Activated CD8-positive, alpha-beta T cell treated with anti-CD3 and anti-CD28 coated beads for 36 hours (primary cell): ENCODE data around the gene CSTF1. TPM values are rescaled to one million over a fixed set of nuclear protein-coding genes. Genes with fewer than 3 reads are reported as not detected.
"Not testable (repeated sequence)": the region's sequence is repeated elsewhere in the genome, so short reads cannot be mapped to it uniquely, and the experiment has no call there.

Source experiments
- ATAC-seq: fragments of 200-7000 bp; cut with Tn5 transposase; one replicate; pipeline ENCODE4 v1.10.0; 2021; ENCODE audit warnings: mild to moderate bottlenecking, moderate library complexity
- CTCF ChIA-PET: fragments of 350-600 bp; sonication (Branson Sonifier 250); formaldehyde crosslinking; loops from one replicate; lab custom pipeline; 2021; ENCODE audit warnings: antibody characterized with exemption; lab: Charles Lee
- POLR2A ChIA-PET: fragments of 350-600 bp; sonication (Branson Sonifier 250); formaldehyde crosslinking; loops from one replicate; lab custom pipeline; 2021; ENCODE audit warnings: antibody characterized with exemption; lab: Charles Lee
- DNase-seq: peaks from one replicate; pipeline ENCODE4 v3.0.0-alpha.2; 2020
- H3K27ac Mint-ChIP-seq: one replicate; pipeline ENCODE4 v1.8.0; 2021; ENCODE audit warnings: mild to moderate bottlenecking, mixed read lengths
- H3K27me3 Mint-ChIP-seq: one replicate; pipeline ENCODE4 v1.8.0; 2021; ENCODE audit warnings: mixed read lengths
- H3K36me3 Mint-ChIP-seq: one replicate; pipeline ENCODE4 v1.8.0; 2021; ENCODE audit warnings: low read depth, mixed read lengths
- H3K4me1 Mint-ChIP-seq: one replicate; pipeline ENCODE4 v1.8.0; 2021; ENCODE audit warnings: low read depth, mixed read lengths
- H3K4me3 Mint-ChIP-seq: one replicate; pipeline ENCODE4 v1.8.0; 2021; ENCODE audit warnings: mild to moderate bottlenecking, moderate library complexity, mixed read lengths
- H3K9me3 Mint-ChIP-seq: one replicate; pipeline ENCODE4 v1.8.0; 2021; ENCODE audit warnings: mixed read lengths
- CTCF ChIP-seq: fragments of 200-600 bp; IDR thresholded peaks from one replicate; pipeline ENCODE4 v1.8.0; 2022; ENCODE audit warnings: antibody characterized with exemption, mild to moderate bottlenecking
- intact Hi-C: fragments of 100-400 bp; cut with micrococcal nuclease; formaldehyde crosslinking; loops from one replicate; pipeline ENCODE4 v1.10.0; 2022
- total RNA-seq, 2 experiments: library from RNA; stranded (reverse); gene quantifications; one replicate each; pipeline ENCODE4 v1.2.3, GENCODE V29; 2021

Gene CSTF1
- total RNA-seq, 2 experiments from 2014 or later = 63.4 to 66.2 TPM

GRCh38 chr20:56395166-56395565 is 2.7 kb downstream of the CSTF1 start:
- ChIA-PET CTCF (interaction anchor here (0.6 to 1.5 kb wide), 6 partner anchors 17 to 155 kb away, joined by 3 to 8 read pairs (median 3); partner anchors contain the start of genes CASS4 and RTF2), POLR2A (interaction anchor here (0.6 to 3.3 kb wide), 5 partner anchors 17 to 154 kb away, joined by 3 to 16 read pairs (median 3); partner anchors contain the start of gene CASS4)
- Mint-ChIP-seq H3K9me3 (no peaks in the 10 kb centered on the region), H3K27me3 (no peaks in the 10 kb centered on the region), H3K27ac (peak overlapping the region; percentile 50), H3K4me3 (no peak overlapping the region), H3K36me3 (peaks cover 62% of the 10 kb centered on the region), H3K4me1 (peaks cover 37% of the 10 kb centered on the region)
- intact Hi-C loops = no loop called here
- ATAC-seq = no peak
- DNase-seq = no peak
- no peak for TF ChIP-seq CTCF

DNA sequence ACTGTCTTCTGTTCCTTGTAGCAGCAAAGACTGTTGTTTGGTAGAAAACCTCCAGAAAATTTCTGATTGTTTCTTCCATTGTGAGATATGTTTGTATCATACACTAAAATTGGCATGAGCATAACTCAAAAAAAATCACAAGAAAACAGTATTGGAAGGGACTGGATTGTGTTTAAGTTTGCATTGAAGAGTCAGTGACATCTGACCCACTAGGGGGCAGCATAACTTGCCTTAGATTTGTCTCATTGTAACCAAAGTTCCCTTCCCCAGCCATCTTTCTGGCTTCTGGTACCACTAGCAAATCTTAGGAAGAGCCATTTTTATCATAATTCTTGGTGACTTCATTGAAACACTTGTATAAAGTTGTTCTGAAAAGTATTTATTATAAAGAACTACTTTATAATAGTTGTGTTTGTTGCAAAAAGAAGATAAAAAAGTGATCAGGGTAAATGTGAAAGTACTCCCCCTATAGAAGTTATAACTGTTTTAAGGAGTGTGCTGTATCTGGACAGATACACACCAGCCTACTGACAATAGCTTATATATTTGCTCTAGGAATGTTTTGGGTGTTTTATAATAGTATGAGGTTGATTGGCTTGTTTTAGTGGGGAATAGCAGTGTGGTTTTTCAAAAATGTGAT is 7.7 kb downstream of the CSTF1 start:
- peaks cover 30% of the 10 kb centered on the region for H3K4me1 Mint-ChIP-seq
- peaks cover 72% of the 10 kb centered on the region for H3K36me3 Mint-ChIP-seq
- DNase-seq (peak; percentile 80), ATAC-seq (peak; percentile 68)
- ChIA-PET POLR2A (interaction anchor here (0.7 kb wide), 1 partner anchor 9 kb away, joined by 3 read pairs; no protein-coding TSS in a partner anchor), CTCF (interaction anchor here (0.6 to 1.6 kb wide), 9 partner anchors 9 to 116 kb away, joined by 3 to 11 read pairs (median 3); partner anchors contain the start of gene CASS4)
- TF ChIP-seq CTCF = peak; percentile 87
- no peaks in the 10 kb centered on the region for H3K9me3 Mint-ChIP-seq
- no peak overlapping the region for H3K4me3 Mint-ChIP-seq
- H3K27ac Mint-ChIP-seq = peak overlapping the region; percentile 30
- no peaks in the 10 kb centered on the region for H3K27me3 Mint-ChIP-seq
- intact Hi-C loops = loop anchor here (5.0 kb wide), 1 partner anchor 112 kb away; no protein-coding TSS in a partner anchor

- no peaks in the 10 kb centered on the region for H3K9me3 Mint-ChIP-seq
- no peak for TF ChIP-seq CTCF
- H3K4me3 Mint-ChIP-seq = no peak overlapping the region
- no peak for ATAC-seq
- ChIA-PET CTCF (interaction anchor here (1.0 kb wide), 1 partner anchor 9 kb away, joined by 4 read pairs; the partner anchor contains the start of gene CASS4), POLR2A (interaction anchor here (0.7 kb wide), 1 partner anchor 12 kb away, joined by 4 read pairs; no protein-coding TSS in a partner anchor)
- no peaks in the 10 kb centered on the region for H3K27me3 Mint-ChIP-seq
- H3K4me1 Mint-ChIP-seq = peaks cover 30% of the 10 kb centered on the region
- DNase-seq = no peak
- H3K36me3 Mint-ChIP-seq = peaks cover 66% of the 10 kb centered on the region
- intact Hi-C loops = loop anchor here (5.0 kb wide), 1 partner anchor 109 kb away; no protein-coding TSS in a partner anchor
- H3K27ac Mint-ChIP-seq = no peak overlapping the region
These were observed 11.0 kb downstream of the CSTF1 start for GRCh38 chr20:56403465-56403864.

GRCh38 chr20:56405356-56405755 is 12.9 kb downstream of the CSTF1 start:
- H3K4me3 Mint-ChIP-seq, ATAC-seq, intact Hi-C loops, DNase-seq, H3K27ac Mint-ChIP-seq, H3K27me3 Mint-ChIP-seq, H3K9me3 Mint-ChIP-seq: not testable (repeated sequence)
- Mint-ChIP-seq H3K4me1 (peaks cover 17% of the 10 kb centered on the region), H3K36me3 (peaks cover 63% of the 10 kb centered on the region)
- POLR2A ChIA-PET = interaction anchor here (0.6 kb wide), 1 partner anchor 12 kb away, joined by 4 read pairs; no protein-coding TSS in a partner anchor
- CTCF ChIA-PET = interaction anchor here (1.3 to 1.6 kb wide), 2 partner anchors 13 to 22 kb away, joined by 3 to 4 read pairs; partner anchors contain the start of genes AURKA and CSTF1

GRCh38 chr20:56406910-56407309 is 14.5 kb downstream of the CSTF1 start:
- Mint-ChIP-seq H3K9me3 (no peaks in the 10 kb centered on the region), H3K27ac (no peak overlapping the region), H3K36me3 (peaks cover 57% of the 10 kb centered on the region), H3K27me3 (no peaks in the 10 kb centered on the region), H3K4me3 (no peak overlapping the region), H3K4me1 (peaks cover 25% of the 10 kb centered on the region)
- intact Hi-C loops = no loop called here
- ChIA-PET POLR2A (interaction anchor here (0.6 kb wide), 1 partner anchor 13 kb away, joined by 3 read pairs; no protein-coding TSS in a partner anchor), CTCF (interaction anchor here (0.9 to 1.7 kb wide), 3 partner anchors 8 to 97 kb away, joined by 3 to 4 read pairs (median 3); no protein-coding TSS in a partner anchor)
- TF ChIP-seq CTCF = no peak
- ATAC-seq = no peak
- DNase-seq = no peak
